T-helper 17 cell (primary cell): ENCODE data around the gene ZBED4. TPM values are rescaled to one million over a fixed set of nuclear protein-coding genes. Genes with fewer than 3 reads are reported as not detected.

Experiments
- ATAC-seq: fragments of 150-1000 bp; cut with Tn5 transposase; 2 replicates; pipeline ENCODE4 v1.10.0; 2021; ENCODE audit warnings: mild to moderate bottlenecking, moderate library complexity
- DNase-seq, 3 donors: peaks; one replicate each; pipeline versions ENCODE4 v3.0.0 to v3.0.0-alpha.2; 2020 to 2021
- H3K9me3 ChIP-seq: one replicate; pipeline ENCODE4 v1.7.0; 2013; ENCODE audit warnings: low read length, mild to moderate bottlenecking; ENCODE audit not compliant: control insufficient read depth, poor library complexity, severe bottlenecking
- H3K27ac Mint-ChIP-seq: one replicate; pipeline ENCODE4 v1.8.0; 2022; ENCODE audit warnings: mild to moderate bottlenecking, moderate library complexity, mixed read lengths
- H3K27me3 Mint-ChIP-seq: one replicate; pipeline ENCODE4 v1.8.0; 2022; ENCODE audit warnings: mixed read lengths
- H3K36me3 Mint-ChIP-seq: one replicate; pipeline ENCODE4 v1.8.0; 2022; ENCODE audit warnings: low read depth, mixed read lengths
- H3K4me1 Mint-ChIP-seq: one replicate; pipeline ENCODE4 v1.8.0; 2022; ENCODE audit warnings: mild to moderate bottlenecking, mixed read lengths
- H3K4me3 Mint-ChIP-seq: one replicate; pipeline ENCODE4 v1.8.0; 2022; ENCODE audit warnings: mild to moderate bottlenecking, moderate library complexity, mixed read lengths
- total RNA-seq, 4 donors: library from RNA in 2 of 4; stranded (reverse) in 2 of 4; gene quantifications; one replicate each; pipeline ENCODE4 v1.2.3 and lab custom pipeline; 2022 to 2026

The ZBED4 gene
- total RNA-seq, 2 donors from 2014 or later = 15.4 to 20.4 TPM

- DNase-seq = no peak
- Mint-ChIP-seq H3K36me3 (no peaks in the 10 kb centered on the region), H3K4me1 (peaks cover 49% of the 10 kb centered on the region), H3K4me3 (peak overlapping the region; percentile 46), H3K27ac (peak overlapping the region; percentile 95), H3K27me3 (no peaks in the 10 kb centered on the region)
- no peak for ATAC-seq
- H3K9me3 ChIP-seq = no peaks in the 10 kb centered on the region
Observed at GRCh38 chr22:49869086-49869830, 15.6 kb downstream of the ZBED4 start.

- Mint-ChIP-seq H3K36me3 (no peaks in the 10 kb centered on the region), H3K27me3 (no peaks in the 10 kb centered on the region), H3K27ac (peak overlapping the region; percentile 70), H3K4me1 (peaks cover 48% of the 10 kb centered on the region), H3K4me3 (peak overlapping the region; percentile 46)
- H3K9me3 ChIP-seq = no peaks in the 10 kb centered on the region
- ATAC-seq (peak; percentile 81), DNase-seq (no peak)
Observed at GRCh38 chr22:49869845-49870712, 16.4 kb downstream of the ZBED4 start.

- no peaks in the 10 kb centered on the region for H3K27me3 Mint-ChIP-seq
- no peak for DNase-seq
- H3K36me3 Mint-ChIP-seq = no peaks in the 10 kb centered on the region
- H3K9me3 ChIP-seq = no peaks in the 10 kb centered on the region
- no peak overlapping the region for H3K4me3 Mint-ChIP-seq
- no peak for ATAC-seq
- peak overlapping the region; percentile 34 for H3K27ac Mint-ChIP-seq
- peaks cover 52% of the 10 kb centered on the region for H3K4me1 Mint-ChIP-seq
Observed at GRCh38 chr22:49871482-49871881, 17.8 kb downstream of the ZBED4 start.

GRCh38 chr22:49872347-49872746 lies 18.7 kb downstream of the ZBED4 start:
- H3K36me3 Mint-ChIP-seq = no peaks in the 10 kb centered on the region
- peak overlapping the region; percentile 34 for H3K27ac Mint-ChIP-seq
- H3K4me1 Mint-ChIP-seq = peaks cover 46% of the 10 kb centered on the region
- H3K9me3 ChIP-seq = no peaks in the 10 kb centered on the region
- DNase-seq (no peak), ATAC-seq (no peak)
- H3K27me3 Mint-ChIP-seq = no peaks in the 10 kb centered on the region
- H3K4me3 Mint-ChIP-seq = no peak overlapping the region

GRCh38 chr22:49873228-49873940 lies 19.7 kb downstream of the ZBED4 start:
- DNase-seq (no peak), ATAC-seq (no peak)
- no peak overlapping the region for H3K4me3 Mint-ChIP-seq
- no peaks in the 10 kb centered on the region for H3K27me3 Mint-ChIP-seq
- no peak overlapping the region for H3K27ac Mint-ChIP-seq
- H3K36me3 Mint-ChIP-seq = no peaks in the 10 kb centered on the region
- H3K4me1 Mint-ChIP-seq = peaks cover 39% of the 10 kb centered on the region
- H3K9me3 ChIP-seq = no peaks in the 10 kb centered on the region

- H3K27ac Mint-ChIP-seq = peak overlapping the region; percentile 32
- no peaks in the 10 kb centered on the region for H3K36me3 Mint-ChIP-seq
- H3K9me3 ChIP-seq = no peaks in the 10 kb centered on the region
- peaks cover 34% of the 10 kb centered on the region for H3K4me1 Mint-ChIP-seq
- H3K4me3 Mint-ChIP-seq = no peak overlapping the region
- H3K27me3 Mint-ChIP-seq = no peaks in the 10 kb centered on the region
- no peak for DNase-seq
- ATAC-seq = no peak
Observed at GRCh38 chr22:49877642-49878041, 24.0 kb downstream of the ZBED4 start.

GRCh38 chr22:49878206-49878605 lies 24.6 kb downstream of the ZBED4 start:
- no peaks in the 10 kb centered on the region for H3K36me3 Mint-ChIP-seq
- no peaks in the 10 kb centered on the region for H3K27me3 Mint-ChIP-seq
- H3K27ac Mint-ChIP-seq = peak overlapping the region; percentile 32
- DNase-seq (no peak), ATAC-seq (no peak)
- H3K4me1 Mint-ChIP-seq = peaks cover 37% of the 10 kb centered on the region
- peak overlapping the region; percentile 43 for H3K4me3 Mint-ChIP-seq
- H3K9me3 ChIP-seq = no peaks in the 10 kb centered on the region

GRCh38 chr22:49879871-49880270 lies 26.2 kb downstream of the ZBED4 start:
- Mint-ChIP-seq H3K27me3 (no peaks in the 10 kb centered on the region), H3K4me1 (peaks cover 37% of the 10 kb centered on the region), H3K4me3 (peak overlapping the region; percentile 76)

GRCh38 chr22:49880281-49880680 lies 26.6 kb downstream of the ZBED4 start:
- H3K27me3 Mint-ChIP-seq = no peaks in the 10 kb centered on the region
- peaks cover 37% of the 10 kb centered on the region for H3K4me1 Mint-ChIP-seq
- DNase-seq (no peak), ATAC-seq (peak; percentile 71)
- H3K27ac Mint-ChIP-seq = peak overlapping the region; percentile 86
- H3K9me3 ChIP-seq = no peaks in the 10 kb centered on the region
- H3K36me3 Mint-ChIP-seq = no peaks in the 10 kb centered on the region
- H3K4me3 Mint-ChIP-seq = peak overlapping the region; percentile 76

More at GRCh38 chr22:49879871-49880270, 26.2 kb downstream of the ZBED4 start:
- ATAC-seq = no peak
- no peaks in the 10 kb centered on the region for H3K36me3 Mint-ChIP-seq
- DNase-seq = no peak
- H3K9me3 ChIP-seq = no peaks in the 10 kb centered on the region
- peak overlapping the region; percentile 86 for H3K27ac Mint-ChIP-seq

GRCh38 chr22:49881856-49882255 lies 28.2 kb downstream of the ZBED4 start:
- H3K27ac Mint-ChIP-seq = peak overlapping the region; percentile 2
- H3K9me3 ChIP-seq = no peaks in the 10 kb centered on the region
- ATAC-seq (no peak), DNase-seq (no peak)
- peak overlapping the region; percentile 45 for H3K4me3 Mint-ChIP-seq
- peaks cover 32% of the 10 kb centered on the region for H3K4me1 Mint-ChIP-seq
- no peaks in the 10 kb centered on the region for H3K36me3 Mint-ChIP-seq
- H3K27me3 Mint-ChIP-seq = no peaks in the 10 kb centered on the region

- H3K9me3 ChIP-seq = no peaks in the 10 kb centered on the region
- Mint-ChIP-seq H3K4me3 (no peak overlapping the region), H3K4me1 (peaks cover 34% of the 10 kb centered on the region), H3K27ac (peak overlapping the region; percentile 86), H3K27me3 (no peaks in the 10 kb centered on the region), H3K36me3 (no peaks in the 10 kb centered on the region)
- DNase-seq = no peak
- ATAC-seq = no peak
Observed at GRCh38 chr22:49882519-49883293, 29.1 kb downstream of the ZBED4 start.

GRCh38 chr22:49883294-49883640 lies 29.6 kb downstream of the ZBED4 start:
- peak overlapping the region; percentile 86 for H3K27ac Mint-ChIP-seq
- no peaks in the 10 kb centered on the region for H3K27me3 Mint-ChIP-seq
- peaks cover 32% of the 10 kb centered on the region for H3K4me1 Mint-ChIP-seq

More at GRCh38 chr22:49883294-49883640, 29.6 kb downstream of the ZBED4 start:
- no peaks in the 10 kb centered on the region for H3K9me3 ChIP-seq
- Mint-ChIP-seq H3K36me3 (no peaks in the 10 kb centered on the region), H3K4me3 (no peak overlapping the region)
- no peak for DNase-seq
- ATAC-seq = no peak
